Astrocyte (in vitro differentiated cells and primary cell): ENCODE data around the gene ATF6. TPM values are rescaled to one million over a fixed set of nuclear protein-coding genes. Genes with fewer than 3 reads are reported as not detected.

Source experiments
- DNase-seq: peaks from one replicate; pipeline ENCODE4 v3.0.0-alpha.2; 2010; ENCODE audit warnings: low read depth
- FAIRE-seq: peaks from 2 replicates; lab custom pipeline; 2011; peaks lifted over from hg19 to GRCh38; lab: Jason Lieb, UNC
- H2AFZ ChIP-seq: 2 replicates; pipeline ENCODE4 v1.6.0; 2012; ENCODE audit warnings: low read depth, low read length, inconsistent platforms
- H3K27ac ChIP-seq: 2 replicates; pipeline ENCODE4 v1.5.1; 2011; ENCODE audit warnings: low read depth, low read length, inconsistent platforms
- H3K27me3 ChIP-seq: 2 replicates; pipeline ENCODE4 v1.6.0; 2011; ENCODE audit warnings: low read length, inconsistent platforms; ENCODE audit not compliant: insufficient read depth
- H3K36me3 ChIP-seq: 2 replicates; pipeline ENCODE4 v1.5.1; 2011; ENCODE audit warnings: low read length, inconsistent platforms; ENCODE audit not compliant: insufficient read depth
- H3K4me1 ChIP-seq: 2 replicates; pipeline ENCODE4 v1.5.1; 2011; ENCODE audit warnings: low read length, inconsistent platforms; ENCODE audit not compliant: insufficient read depth
- H3K4me2 ChIP-seq: 2 replicates; pipeline ENCODE4 v1.6.0; 2012; ENCODE audit warnings: low read length, inconsistent platforms
- H3K4me3 ChIP-seq: 2 replicates; pipeline ENCODE4 v1.5.1; 2011; ENCODE audit warnings: low read depth, mild to moderate bottlenecking, low read length, inconsistent platforms; ENCODE audit not compliant: insufficient read depth
- H3K79me2 ChIP-seq: 2 replicates; pipeline ENCODE4 v1.6.0; 2012; ENCODE audit warnings: mild to moderate bottlenecking, low read length, inconsistent platforms; ENCODE audit not compliant: insufficient read depth
- H3K9ac ChIP-seq: 2 replicates; pipeline ENCODE4 v1.6.0; 2012; ENCODE audit warnings: mild to moderate bottlenecking, low read length, inconsistent platforms
- H3K9me3 ChIP-seq: 2 replicates; pipeline ENCODE4 v1.5.1; 2012; ENCODE audit warnings: low read depth, mild to moderate bottlenecking, low read length, inconsistent platforms; ENCODE audit not compliant: insufficient read depth
- H4K20me1 ChIP-seq: 2 replicates; pipeline ENCODE4 v1.6.0; 2012; ENCODE audit warnings: low read length, inconsistent platforms; ENCODE audit not compliant: insufficient read depth
- H3K27ac Mint-ChIP-seq: one replicate; pipeline ENCODE4 v1.8.0; 2021; ENCODE audit warnings: mild to moderate bottlenecking, mixed read lengths; ENCODE audit not compliant: unreplicated experiment
- H3K27me3 Mint-ChIP-seq: one replicate; pipeline ENCODE4 v1.8.0; 2021; ENCODE audit warnings: low read depth, mixed read lengths; ENCODE audit not compliant: unreplicated experiment
- H3K36me3 Mint-ChIP-seq: one replicate; pipeline ENCODE4 v1.8.0; 2021; ENCODE audit warnings: low read depth, mixed read lengths; ENCODE audit not compliant: unreplicated experiment
- H3K4me1 Mint-ChIP-seq: one replicate; pipeline ENCODE4 v1.8.0; 2021; ENCODE audit warnings: low read depth, mixed read lengths; ENCODE audit not compliant: unreplicated experiment
- H3K4me3 Mint-ChIP-seq: one replicate; pipeline ENCODE4 v1.8.0; 2021; ENCODE audit warnings: mild to moderate bottlenecking, moderate library complexity, mixed read lengths; ENCODE audit not compliant: unreplicated experiment
- H3K9me3 Mint-ChIP-seq: one replicate; pipeline ENCODE4 v1.8.0; 2021; ENCODE audit warnings: mild to moderate bottlenecking, mixed read lengths; ENCODE audit not compliant: unreplicated experiment
- EZH2 ChIP-seq: IDR thresholded peaks from 2 replicates; pipeline ENCODE4 v1.6.1; 2012; ENCODE audit warnings: mild to moderate bottlenecking, low read length, inconsistent platforms; ENCODE audit not compliant: insufficient read depth
- total RNA-seq: library from RNA; stranded (reverse); gene quantifications from 2 replicates; pipeline ENCODE4 v1.2.1, GENCODE V29; 2021
- TF ChIP-seq, protein P1 (sequence below): IDR thresholded peaks from 2 replicates; pipeline ENCODE4 v1.5.1; 2011; ENCODE audit warnings: low read depth, mild to moderate bottlenecking, inconsistent platforms, low read length, moderate library complexity; ENCODE audit not compliant: insufficient read depth

The ATF6 gene
- total RNA-seq, 1 donor from 2014 or later = 25.4 TPM

- FAIRE-seq (no peak), DNase-seq (no peak)
- Histone ChIP-seq H3K4me1 (peaks cover 23% of the 10 kb centered on the region), H3K27me3 (peaks cover 3% of the 10 kb centered on the region), H4K20me1 (no peaks in the 10 kb centered on the region), H3K27ac (no peak overlapping the region), H3K79me2 (no peaks in the 10 kb centered on the region), H3K9me3 (no peaks in the 10 kb centered on the region), H3K4me3 (no peak overlapping the region), H3K36me3 (no peaks in the 10 kb centered on the region), H3K4me2 (no peak overlapping the region), H3K9ac (no peak overlapping the region), H2AFZ (no peak overlapping the region)
- Mint-ChIP-seq H3K4me1 (peaks cover 26% of the 10 kb centered on the region), H3K4me3 (no peak overlapping the region), H3K27me3 (peaks cover 19% of the 10 kb centered on the region), H3K9me3 (peaks cover 3% of the 10 kb centered on the region), H3K27ac (peak overlapping the region; percentile 26), H3K36me3 (peaks cover 13% of the 10 kb centered on the region)
- TF ChIP-seq, protein P1, sequence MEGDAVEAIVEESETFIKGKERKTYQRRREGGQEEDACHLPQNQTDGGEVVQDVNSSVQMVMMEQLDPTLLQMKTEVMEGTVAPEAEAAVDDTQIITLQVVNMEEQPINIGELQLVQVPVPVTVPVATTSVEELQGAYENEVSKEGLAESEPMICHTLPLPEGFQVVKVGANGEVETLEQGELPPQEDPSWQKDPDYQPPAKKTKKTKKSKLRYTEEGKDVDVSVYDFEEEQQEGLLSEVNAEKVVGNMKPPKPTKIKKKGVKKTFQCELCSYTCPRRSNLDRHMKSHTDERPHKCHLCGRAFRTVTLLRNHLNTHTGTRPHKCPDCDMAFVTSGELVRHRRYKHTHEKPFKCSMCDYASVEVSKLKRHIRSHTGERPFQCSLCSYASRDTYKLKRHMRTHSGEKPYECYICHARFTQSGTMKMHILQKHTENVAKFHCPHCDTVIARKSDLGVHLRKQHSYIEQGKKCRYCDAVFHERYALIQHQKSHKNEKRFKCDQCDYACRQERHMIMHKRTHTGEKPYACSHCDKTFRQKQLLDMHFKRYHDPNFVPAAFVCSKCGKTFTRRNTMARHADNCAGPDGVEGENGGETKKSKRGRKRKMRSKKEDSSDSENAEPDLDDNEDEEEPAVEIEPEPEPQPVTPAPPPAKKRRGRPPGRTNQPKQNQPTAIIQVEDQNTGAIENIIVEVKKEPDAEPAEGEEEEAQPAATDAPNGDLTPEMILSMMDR = no peak
- no peak for TF ChIP-seq EZH2
Measured at GRCh38 chr1:162006081-162006480, 240.0 kb downstream of the ATF6 start.

DNA sequence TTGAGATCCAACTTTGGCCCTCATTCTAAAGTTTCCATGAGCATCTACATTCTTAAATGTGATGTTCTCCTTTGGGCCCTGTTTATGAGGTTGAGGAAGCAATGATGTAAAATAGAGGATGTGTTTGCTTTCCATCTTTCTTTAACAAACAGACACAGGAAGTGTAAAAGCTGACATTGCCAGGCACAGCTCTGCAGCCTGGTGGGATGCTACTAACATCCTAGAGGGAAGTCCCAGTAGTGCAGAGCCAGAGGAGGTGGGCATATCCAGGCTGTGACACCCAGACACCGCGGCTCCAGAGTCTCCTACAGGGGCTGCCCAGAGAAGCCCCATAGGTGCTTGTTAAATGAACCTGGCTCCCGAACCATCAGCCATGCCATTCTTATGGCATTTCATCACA lies 241.3 kb downstream of the ATF6 start:
- Histone ChIP-seq H3K4me3 (no peak overlapping the region), H3K27me3 (peaks cover 3% of the 10 kb centered on the region), H3K27ac (no peak overlapping the region), H3K9ac (no peak overlapping the region), H3K4me2 (no peak overlapping the region), H3K4me1 (peaks cover 21% of the 10 kb centered on the region), H2AFZ (no peak overlapping the region), H3K36me3 (no peaks in the 10 kb centered on the region), H3K79me2 (no peaks in the 10 kb centered on the region), H3K9me3 (no peaks in the 10 kb centered on the region), H4K20me1 (no peaks in the 10 kb centered on the region)
- no peak for DNase-seq
- H3K4me1 Mint-ChIP-seq = peaks cover 26% of the 10 kb centered on the region
- H3K36me3 Mint-ChIP-seq = peaks cover 18% of the 10 kb centered on the region
- H3K27me3 Mint-ChIP-seq = peaks cover 19% of the 10 kb centered on the region
- FAIRE-seq = no peak
- peaks cover 3% of the 10 kb centered on the region for H3K9me3 Mint-ChIP-seq
- no peak overlapping the region for H3K27ac Mint-ChIP-seq
- no peak overlapping the region for H3K4me3 Mint-ChIP-seq
- TF ChIP-seq EZH2 = no peak
- TF ChIP-seq, protein P1 = no peak

GRCh38 chr1:162008799-162009198 lies 242.7 kb downstream of the ATF6 start:
- Mint-ChIP-seq H3K27ac (no peak overlapping the region), H3K4me3 (no peak overlapping the region), H3K27me3 (peaks cover 19% of the 10 kb centered on the region), H3K4me1 (peaks cover 14% of the 10 kb centered on the region), H3K36me3 (peaks cover 21% of the 10 kb centered on the region), H3K9me3 (peaks cover 6% of the 10 kb centered on the region)
- Histone ChIP-seq H3K79me2 (no peaks in the 10 kb centered on the region), H3K9me3 (no peaks in the 10 kb centered on the region), H3K4me2 (no peak overlapping the region), H3K4me3 (no peak overlapping the region), H3K4me1 (peaks cover 9% of the 10 kb centered on the region), H3K27me3 (peaks cover 3% of the 10 kb centered on the region), H2AFZ (no peak overlapping the region), H3K36me3 (no peaks in the 10 kb centered on the region), H3K9ac (no peak overlapping the region), H3K27ac (no peak overlapping the region), H4K20me1 (no peaks in the 10 kb centered on the region)
- DNase-seq (no peak), FAIRE-seq (no peak)
- TF ChIP-seq EZH2 = no peak
- TF ChIP-seq, protein P1 = no peak
